Measurements from ENCODE around the gene ZNF385C.

GRCh38 chr17:42125565-42125964 is 27.3 kb upstream of the ZNF385C start:
- TF ChIP-seq CTCF (conservative IDR thresholded peaks at IDR 0.05; ENCODE audit: low read length), result no peak
- no peak for TF ChIP-seq EZH2phosphoT487 (IDR thresholded peaks at IDR 0.05; ENCODE audit: borderline replicate concordance, low read depth, low read length)

All from OCI-LY7 (cell line).